Measurements from ENCODE around the gene PCID2. TPM values are rescaled to one million over a fixed set of nuclear protein-coding genes. Genes with fewer than 3 reads are reported as not detected.

Gene PCID2
- total RNA-seq, 1 donor from 2014 or later, result 61.1 TPM

DNA sequence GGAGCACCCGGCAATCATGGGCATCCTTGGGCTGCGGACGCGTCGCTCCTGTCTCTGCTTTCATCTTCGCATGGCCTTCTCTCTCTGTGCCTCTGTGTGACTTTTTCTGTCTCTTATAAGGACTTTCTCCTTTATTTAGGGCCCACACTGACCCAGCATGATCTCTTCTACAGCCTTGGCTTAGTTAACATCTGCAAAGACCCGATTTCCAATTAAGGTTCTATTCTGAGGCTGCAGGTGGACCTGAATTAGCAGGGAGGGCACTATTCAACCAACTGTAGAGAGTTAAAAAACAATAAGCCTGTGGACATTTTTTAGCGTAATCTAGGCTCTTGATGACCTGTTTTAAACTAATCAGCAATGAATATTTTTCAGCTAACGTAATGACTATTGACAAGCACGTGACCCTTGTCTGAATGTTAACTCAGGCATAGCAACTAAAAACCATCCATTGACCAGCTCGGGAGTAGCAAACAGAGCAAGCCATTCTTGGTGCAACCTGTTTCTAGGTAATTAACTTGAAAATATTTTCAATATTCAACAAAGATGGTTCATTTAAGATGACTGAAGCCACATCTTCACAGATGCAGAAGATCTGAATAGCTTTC lies 70.7 kb downstream of the PCID2 start:
- Histone ChIP-seq H3K27me3 (ENCODE audit: control insufficient read depth, insufficient read depth, low read length) (no peaks in the 10 kb centered on the region), H3K4me3 (ENCODE audit: low read depth, low read length) (no peak overlapping the region), H3K36me3 (ENCODE audit: control insufficient read depth, insufficient read depth, low read length) (no peaks in the 10 kb centered on the region)
- TF ChIP-seq, protein P1, sequence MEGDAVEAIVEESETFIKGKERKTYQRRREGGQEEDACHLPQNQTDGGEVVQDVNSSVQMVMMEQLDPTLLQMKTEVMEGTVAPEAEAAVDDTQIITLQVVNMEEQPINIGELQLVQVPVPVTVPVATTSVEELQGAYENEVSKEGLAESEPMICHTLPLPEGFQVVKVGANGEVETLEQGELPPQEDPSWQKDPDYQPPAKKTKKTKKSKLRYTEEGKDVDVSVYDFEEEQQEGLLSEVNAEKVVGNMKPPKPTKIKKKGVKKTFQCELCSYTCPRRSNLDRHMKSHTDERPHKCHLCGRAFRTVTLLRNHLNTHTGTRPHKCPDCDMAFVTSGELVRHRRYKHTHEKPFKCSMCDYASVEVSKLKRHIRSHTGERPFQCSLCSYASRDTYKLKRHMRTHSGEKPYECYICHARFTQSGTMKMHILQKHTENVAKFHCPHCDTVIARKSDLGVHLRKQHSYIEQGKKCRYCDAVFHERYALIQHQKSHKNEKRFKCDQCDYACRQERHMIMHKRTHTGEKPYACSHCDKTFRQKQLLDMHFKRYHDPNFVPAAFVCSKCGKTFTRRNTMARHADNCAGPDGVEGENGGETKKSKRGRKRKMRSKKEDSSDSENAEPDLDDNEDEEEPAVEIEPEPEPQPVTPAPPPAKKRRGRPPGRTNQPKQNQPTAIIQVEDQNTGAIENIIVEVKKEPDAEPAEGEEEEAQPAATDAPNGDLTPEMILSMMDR (IDR thresholded peaks at IDR 0.05; ENCODE audit: insufficient read depth, low read length, severe bottlenecking), result no peak
- FAIRE-seq (no peak), DNase-seq (ENCODE audit: low read depth) (no peak)

DNA sequence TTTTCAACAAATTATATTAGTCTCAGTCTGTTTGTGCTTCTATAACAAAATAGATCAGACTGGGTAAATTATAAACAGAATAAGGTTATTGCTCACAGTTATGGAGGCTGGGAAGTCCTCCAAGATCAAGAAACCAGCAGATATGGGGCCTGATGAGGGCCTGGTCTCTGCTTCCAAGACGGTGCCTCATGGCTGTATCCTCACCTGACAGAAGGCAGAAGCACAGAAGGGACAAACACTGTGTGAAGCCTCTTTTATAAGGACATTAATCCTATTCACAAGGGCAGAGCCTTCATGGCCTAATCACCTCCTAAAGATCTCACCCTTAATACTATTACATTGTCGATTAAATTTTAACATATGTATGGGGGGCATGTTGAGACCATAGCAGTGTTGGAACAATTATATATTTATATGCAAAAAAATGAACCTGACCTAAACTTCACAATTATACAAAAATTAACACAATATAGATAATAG lies 73.1 kb downstream of the PCID2 start:
- no peak for DNase-seq (ENCODE audit: low read depth)
- TF ChIP-seq, protein P1 (IDR thresholded peaks at IDR 0.05; ENCODE audit: insufficient read depth, low read length, severe bottlenecking), result no peak
- Histone ChIP-seq H3K27me3 (ENCODE audit: control insufficient read depth, insufficient read depth, low read length) (peaks cover 2% of the 10 kb centered on the region), H3K36me3 (ENCODE audit: control insufficient read depth, insufficient read depth, low read length) (no peaks in the 10 kb centered on the region), H3K4me3 (ENCODE audit: low read depth, low read length) (no peak overlapping the region)
- FAIRE-seq, result no peak

DNA sequence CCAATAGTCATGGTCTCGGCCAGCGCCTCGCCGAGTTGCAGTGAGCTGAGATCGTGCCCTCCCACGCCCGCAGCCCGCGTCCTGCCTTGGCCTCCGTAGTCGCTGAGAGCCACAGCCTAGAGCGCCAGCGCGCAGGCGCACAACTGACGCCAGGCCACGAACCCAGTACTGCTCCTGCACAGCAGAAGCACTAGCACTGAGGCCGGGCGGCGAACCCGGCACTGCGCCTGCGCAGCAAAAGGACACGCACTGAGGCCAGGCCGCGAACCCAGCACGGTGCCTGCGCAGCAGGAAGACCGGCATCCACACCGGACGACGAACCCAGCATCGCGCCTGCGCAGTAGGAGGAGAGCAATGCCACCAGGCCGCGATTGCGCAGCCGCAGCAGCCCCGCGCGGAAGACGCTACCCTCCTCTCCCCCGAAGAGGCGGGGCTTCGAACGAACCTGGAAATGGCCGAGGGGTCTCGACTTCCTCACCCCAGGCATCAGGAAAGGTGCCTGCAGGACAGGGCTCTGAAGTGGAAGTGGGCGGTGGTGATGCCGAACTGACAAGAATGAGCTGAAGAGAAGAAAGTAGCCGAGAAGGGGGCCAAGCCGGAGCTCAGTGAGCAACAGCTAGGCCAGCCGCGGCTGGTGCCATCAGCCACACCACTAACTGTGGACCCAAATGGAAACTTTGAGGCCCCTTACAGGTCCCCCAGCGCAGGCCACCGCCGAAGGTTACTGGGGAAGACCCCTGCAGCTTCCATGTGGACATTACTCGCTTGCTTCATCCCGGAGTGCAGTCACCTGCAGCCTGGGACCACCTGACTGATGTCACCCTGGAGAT lies 78.3 kb downstream of the PCID2 start:
- TF ChIP-seq, protein P1 (IDR thresholded peaks at IDR 0.05; ENCODE audit: insufficient read depth, low read length, severe bottlenecking), result no peak
- DNase-seq (ENCODE audit: low read depth) (no peak), FAIRE-seq (no peak)
- Histone ChIP-seq H3K36me3 (ENCODE audit: control insufficient read depth, insufficient read depth, low read length) (no peaks in the 10 kb centered on the region), H3K27me3 (ENCODE audit: control insufficient read depth, insufficient read depth, low read length) (peaks cover 2% of the 10 kb centered on the region), H3K4me3 (ENCODE audit: low read depth, low read length) (no peak overlapping the region)

DNA sequence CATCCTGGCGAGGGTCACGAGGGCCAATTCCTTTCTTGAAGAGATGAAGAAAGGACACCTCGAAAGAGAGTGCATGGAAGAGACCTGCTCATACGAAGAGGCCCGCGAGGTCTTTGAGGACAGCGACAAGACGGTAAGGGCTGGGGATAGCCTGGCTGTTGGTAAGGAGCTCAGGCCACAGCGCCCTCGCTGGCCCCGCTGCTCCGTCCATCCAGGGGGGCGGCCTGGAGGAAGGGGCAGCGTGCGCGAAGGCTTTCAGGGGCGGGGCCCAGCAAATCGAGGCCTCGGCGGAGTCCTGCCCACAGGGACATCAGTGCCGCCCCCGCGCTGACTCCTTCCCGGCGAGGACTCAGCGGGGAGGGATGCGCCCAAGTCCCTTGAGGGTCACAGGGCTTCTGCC lies 79.0 kb downstream of the PCID2 start:
- FAIRE-seq, result no peak
- Histone ChIP-seq H3K36me3 (ENCODE audit: control insufficient read depth, insufficient read depth, low read length) (no peaks in the 10 kb centered on the region), H3K4me3 (ENCODE audit: low read depth, low read length) (no peak overlapping the region), H3K27me3 (ENCODE audit: control insufficient read depth, insufficient read depth, low read length) (peaks cover 2% of the 10 kb centered on the region)
- DNase-seq (ENCODE audit: low read depth), result no peak
- TF ChIP-seq, protein P1 (IDR thresholded peaks at IDR 0.05; ENCODE audit: insufficient read depth, low read length, severe bottlenecking), result no peak

Other genes starting within 250 kb of the PCID2 start
- gene MCF2L, start 239.5 kb downstream of the PCID2 start, total RNA-seq, result under 0.01 TPM in 2 replicates
- gene F7, start 102.9 kb downstream of the PCID2 start, total RNA-seq, result not detected in 2 replicates
- 0.26 TPM in 1 of 2 replicates, not detected in the other for gene F10, start 85.9 kb downstream of the PCID2 start, total RNA-seq
- not detected in 2 replicates for gene PROZ, start 50.0 kb downstream of the PCID2 start, total RNA-seq
- 84.0 and 104 TPM in 2 replicates for gene CUL4A, start 944 bp upstream of the PCID2 start, total RNA-seq
- gene LAMP1, start 88.6 kb upstream of the PCID2 start, total RNA-seq, result 267 and 286 TPM in 2 replicates
- 7.6 and 9.3 TPM in 2 replicates for gene GRTP1, start 155.5 kb upstream of the PCID2 start, total RNA-seq
- gene ADPRHL1, start 244.8 kb upstream of the PCID2 start, total RNA-seq, result 0.26 and 1.0 TPM in 2 replicates

All from bronchial epithelial cell (primary cell).